ENCODE results near the gene CAND2. TPM values are rescaled to one million over a fixed set of nuclear protein-coding genes. Genes with fewer than 3 reads are reported as not detected.

Gene CAND2
- total RNA-seq, 4 donors from 2014 or later: 0.63 to 4.2 (median 2.8) TPM

DNA sequence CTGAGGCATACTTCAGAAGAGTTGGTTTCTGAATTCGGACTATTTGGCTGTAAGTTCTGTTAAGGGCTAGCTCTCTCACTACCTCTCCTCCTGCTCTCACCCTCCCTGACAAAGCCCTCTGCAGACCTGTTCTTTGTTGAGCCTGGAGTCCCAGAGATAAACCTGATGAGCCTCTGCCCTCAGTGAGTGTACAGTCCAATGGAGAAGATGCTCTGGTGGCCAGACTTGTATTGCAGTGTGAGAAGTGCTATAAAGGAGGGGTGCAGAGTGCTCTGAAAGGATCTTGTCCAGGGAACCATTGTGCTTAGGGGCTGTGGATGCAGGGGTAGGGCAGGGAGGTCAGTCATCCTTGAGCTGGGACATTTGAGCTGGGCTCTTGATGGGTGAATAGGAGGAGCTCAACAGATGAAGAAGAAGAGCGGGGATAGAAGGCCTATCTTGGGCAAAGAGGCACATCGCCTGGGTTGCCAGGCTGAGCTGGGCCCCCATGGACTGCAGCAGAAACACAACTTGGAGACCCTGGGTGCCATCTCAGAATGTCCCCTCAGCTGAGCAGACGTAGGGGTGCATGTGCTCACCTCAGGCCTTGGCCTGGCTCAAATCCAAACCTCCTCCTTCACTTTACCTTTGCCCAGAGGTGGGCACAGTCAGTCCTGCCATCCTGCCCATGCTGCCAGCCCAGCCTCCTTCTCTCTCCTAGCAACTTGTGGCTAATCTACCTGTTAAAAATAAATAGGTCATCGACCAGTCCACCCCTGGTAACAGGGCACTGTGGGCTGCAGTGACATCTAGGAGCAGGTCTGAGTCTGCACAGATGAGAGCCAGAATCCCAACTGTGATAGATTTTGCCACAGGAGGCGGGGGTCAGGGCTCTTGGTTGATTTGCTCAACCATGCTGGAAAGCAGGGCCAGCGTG is 3.3 kb downstream of the CAND2 start:
- WGBS, 2 donors: 90% methylated on average over 7 of the region's 7 CpGs
- H3K4me3 ChIP-seq (ENCODE audit: low read depth, poor library complexity, severe bottlenecking): no peak overlapping the region
- intact Hi-C loops (cut with DNase I; ENCODE audit: low total_unique reads): no loop called here
- DNase-seq (ENCODE audit: low spot score in 2 of 2): no peak
- TF ChIP-seq CTCF (IDR thresholded peaks at IDR 0.05): no peak
- no peak for TF ChIP-seq POLR2A (IDR thresholded peaks at IDR 0.05)

- intact Hi-C loops (cut with DNase I; ENCODE audit: low total_unique reads): no loop called here
- DNase-seq (ENCODE audit: low spot score in 2 of 2): no peak
- 96 to 98% methylated on average over 12 of the region's 12 CpGs for WGBS, 2 donors
- no peak overlapping the region for H3K4me3 ChIP-seq (ENCODE audit: low read depth, poor library complexity, severe bottlenecking)
- TF ChIP-seq POLR2A (IDR thresholded peaks at IDR 0.05) (no peak), CTCF (IDR thresholded peaks at IDR 0.05) (no peak)
Measured at GRCh38 chr3:12803371-12803770, 6.9 kb downstream of the CAND2 start.

DNA sequence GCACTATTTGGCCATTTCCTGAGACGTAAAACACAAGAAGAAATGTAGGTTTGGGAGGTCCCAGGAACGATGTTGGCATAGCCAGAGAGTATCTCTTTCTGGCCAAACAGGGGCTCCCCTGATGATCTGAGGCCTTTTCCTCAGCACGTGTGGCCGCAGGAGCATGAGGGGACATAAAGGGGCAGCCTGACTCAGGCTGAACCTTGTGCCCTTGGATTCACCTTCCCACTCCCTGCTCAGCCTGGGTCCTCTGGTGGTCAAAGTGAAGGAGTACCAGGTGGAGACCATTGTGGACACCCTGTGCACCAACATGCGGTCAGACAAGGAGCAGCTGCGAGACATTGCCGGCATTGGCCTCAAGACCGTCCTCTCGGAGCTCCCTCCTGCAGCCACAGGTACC is 10.6 kb downstream of the CAND2 start:
- intact Hi-C loops (cut with DNase I; ENCODE audit: low total_unique reads): no loop called here
- WGBS, 2 donors: 96 to 98% methylated on average over 9 of the region's 9 CpGs
- no peak for TF ChIP-seq CTCF (IDR thresholded peaks at IDR 0.05)
- TF ChIP-seq POLR2A (IDR thresholded peaks at IDR 0.05): no peak
- DNase-seq (ENCODE audit: low spot score in 2 of 2): no peak
- no peak overlapping the region for H3K4me3 ChIP-seq (ENCODE audit: low read depth, poor library complexity, severe bottlenecking)

GRCh38 chr3:12807601-12808359 is 11.3 kb downstream of the CAND2 start:
- TF ChIP-seq POLR2A (IDR thresholded peaks at IDR 0.05) (no peak), CTCF (IDR thresholded peaks at IDR 0.05) (no peak)
- WGBS, 2 donors: 79% methylated on average over 7 of the region's 7 CpGs
- H3K4me3 ChIP-seq (ENCODE audit: low read depth, poor library complexity, severe bottlenecking): no peak overlapping the region
- DNase-seq (ENCODE audit: low spot score in 2 of 2): no peak
- intact Hi-C loops (cut with DNase I; ENCODE audit: low total_unique reads): no loop called here

GRCh38 chr3:12808587-12808986 is 12.1 kb downstream of the CAND2 start:
- no peak for DNase-seq (ENCODE audit: low spot score in 2 of 2)
- intact Hi-C loops (cut with DNase I; ENCODE audit: low total_unique reads): no loop called here
- H3K4me3 ChIP-seq (ENCODE audit: low read depth, poor library complexity, severe bottlenecking): no peak overlapping the region
- WGBS, 2 donors: 85% methylated on average over 2 of the region's 2 CpGs
- TF ChIP-seq CTCF (IDR thresholded peaks at IDR 0.05) (no peak), POLR2A (IDR thresholded peaks at IDR 0.05) (no peak)
